GM21367 (cell line): ENCODE results near the gene GPR52.

Experiments used
- ATAC-seq: cut with Tn5 transposase; IDR thresholded peaks from one replicate; pipeline ENCODE4 v1.9.1; 2021; ENCODE audit not compliant: unreplicated experiment

The GPR52 gene

GRCh38 chr1:174465855-174466254 lies 18.1 kb downstream of the GPR52 start:
- no peak for ATAC-seq

- no peak for ATAC-seq
These were observed 18.8 kb downstream of the GPR52 start for GRCh38 chr1:174466607-174467006.

- ATAC-seq = no peak
These were observed 21.3 kb downstream of the GPR52 start for GRCh38 chr1:174469052-174469451.

GRCh38 chr1:174469687-174470086 lies 21.9 kb downstream of the GPR52 start:
- no peak for ATAC-seq

GRCh38 chr1:174479281-174479680 lies 31.5 kb downstream of the GPR52 start:
- no peak for ATAC-seq

GRCh38 chr1:174480324-174480723 lies 32.6 kb downstream of the GPR52 start:
- no peak for ATAC-seq

GRCh38 chr1:174491606-174492005 lies 43.8 kb downstream of the GPR52 start:
- no peak for ATAC-seq

GRCh38 chr1:174497478-174497877 lies 49.7 kb downstream of the GPR52 start:
- no peak for ATAC-seq
